HepG2 (cell line): ENCODE results near the gene B3GALNT2. TPM values are rescaled to one million over a fixed set of nuclear protein-coding genes. Genes with fewer than 3 reads are reported as not detected.

Experiments used
- CCAR2 ChIP-seq: fragments of 200-400 bp; formaldehyde crosslinking; optimal IDR thresholded peaks from 2 replicates; pipeline ENCODE3; 2018; ENCODE audit warnings: low read depth, mild to moderate bottlenecking, low read length, moderate library complexity
- ZNF687 ChIP-seq: sonication (generic); formaldehyde crosslinking; IDR thresholded peaks from 2 replicates; pipeline ENCODE4 v1.5.1; 2020; ENCODE audit warnings: mild to moderate bottlenecking, missing genetic modification reagents, moderate library complexity
- polyA plus RNA-seq, 8 experiments: library from polyadenylated mRNA; depleted of rRNA in 3 of 8; stranded (reverse) in 7 of 8; unstranded in 1 of 8; fragments of >200 nt; fragmentation: Illumina TruSeq in 4 of 8; extraction: Trizol in 4 of 8; gene quantifications; 2 replicates each; pipeline versions ENCODE4 v1.2.1 to v1.2.3, GENCODE V29; 2011 to 2016; ENCODE audit warnings: low read depth in 4 of 8, missing spikeins in 1 of 8, mixed read lengths in 1 of 8; ENCODE audit not compliant: insufficient read depth in 1 of 8
- total RNA-seq, 5 experiments: library from RNA; depleted of rRNA; stranded (reverse); fragments of >200 nt; fragmentation: Illumina TruSeq; extraction: Trizol; gene quantifications; 2 replicates each; pipeline ENCODE4 v1.2.3, GENCODE V29; 2016; ENCODE audit warnings: low read depth in 1 of 5
- TF ChIP-seq, protein P1 (sequence below): sonication (generic); formaldehyde crosslinking; IDR thresholded peaks from 2 replicates; pipeline ENCODE4 v1.9.0; 2021; ENCODE audit warnings: missing genetic modification reagents, borderline replicate concordance
- TF ChIP-seq, protein P2 (sequence below): sonication (generic); formaldehyde crosslinking; IDR thresholded peaks from 2 replicates; pipeline ENCODE4 v1.8.1; 2022; ENCODE audit warnings: low read depth, mild to moderate bottlenecking, missing genetic modification reagents

B3GALNT2 gene
- total and polyA plus RNA-seq, 2 of the 13 experiments (the other 11 are each of a cell fraction or from before 2014, with no cell fraction given): 16.5 to 28.9 TPM

DNA sequence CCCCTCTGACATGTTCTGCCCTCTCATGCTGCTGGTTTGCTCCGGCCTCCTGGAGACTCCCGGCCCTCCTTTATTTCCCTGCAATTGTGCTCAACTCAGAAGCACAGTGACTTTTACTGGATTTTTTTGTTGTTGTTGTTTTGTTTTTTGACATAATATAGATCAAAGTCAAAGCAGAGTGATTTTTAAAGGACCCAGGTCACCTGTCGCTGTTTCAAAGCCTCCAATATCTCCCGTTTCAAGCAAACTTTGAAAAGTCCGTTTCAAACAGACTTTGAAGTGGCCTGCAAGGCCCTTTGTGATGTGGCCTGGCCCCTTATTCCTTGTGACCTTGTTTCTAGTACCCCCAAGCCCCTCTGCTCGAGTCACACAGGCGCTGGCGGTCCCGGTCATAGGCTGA is 78.9 kb downstream of the B3GALNT2 start (continued):
- TF ChIP-seq, protein P1, sequence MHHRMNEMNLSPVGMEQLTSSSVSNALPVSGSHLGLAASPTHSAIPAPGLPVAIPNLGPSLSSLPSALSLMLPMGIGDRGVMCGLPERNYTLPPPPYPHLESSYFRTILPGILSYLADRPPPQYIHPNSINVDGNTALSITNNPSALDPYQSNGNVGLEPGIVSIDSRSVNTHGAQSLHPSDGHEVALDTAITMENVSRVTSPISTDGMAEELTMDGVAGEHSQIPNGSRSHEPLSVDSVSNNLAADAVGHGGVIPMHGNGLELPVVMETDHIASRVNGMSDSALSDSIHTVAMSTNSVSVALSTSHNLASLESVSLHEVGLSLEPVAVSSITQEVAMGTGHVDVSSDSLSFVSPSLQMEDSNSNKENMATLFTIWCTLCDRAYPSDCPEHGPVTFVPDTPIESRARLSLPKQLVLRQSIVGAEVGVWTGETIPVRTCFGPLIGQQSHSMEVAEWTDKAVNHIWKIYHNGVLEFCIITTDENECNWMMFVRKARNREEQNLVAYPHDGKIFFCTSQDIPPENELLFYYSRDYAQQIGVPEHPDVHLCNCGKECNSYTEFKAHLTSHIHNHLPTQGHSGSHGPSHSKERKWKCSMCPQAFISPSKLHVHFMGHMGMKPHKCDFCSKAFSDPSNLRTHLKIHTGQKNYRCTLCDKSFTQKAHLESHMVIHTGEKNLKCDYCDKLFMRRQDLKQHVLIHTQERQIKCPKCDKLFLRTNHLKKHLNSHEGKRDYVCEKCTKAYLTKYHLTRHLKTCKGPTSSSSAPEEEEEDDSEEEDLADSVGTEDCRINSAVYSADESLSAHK (CRISPR knock-in tag): no peak
- TF ChIP-seq CCAR2 (no peak), ZNF687 (CRISPR knock-in tag) (no peak)
- TF ChIP-seq, protein P2, sequence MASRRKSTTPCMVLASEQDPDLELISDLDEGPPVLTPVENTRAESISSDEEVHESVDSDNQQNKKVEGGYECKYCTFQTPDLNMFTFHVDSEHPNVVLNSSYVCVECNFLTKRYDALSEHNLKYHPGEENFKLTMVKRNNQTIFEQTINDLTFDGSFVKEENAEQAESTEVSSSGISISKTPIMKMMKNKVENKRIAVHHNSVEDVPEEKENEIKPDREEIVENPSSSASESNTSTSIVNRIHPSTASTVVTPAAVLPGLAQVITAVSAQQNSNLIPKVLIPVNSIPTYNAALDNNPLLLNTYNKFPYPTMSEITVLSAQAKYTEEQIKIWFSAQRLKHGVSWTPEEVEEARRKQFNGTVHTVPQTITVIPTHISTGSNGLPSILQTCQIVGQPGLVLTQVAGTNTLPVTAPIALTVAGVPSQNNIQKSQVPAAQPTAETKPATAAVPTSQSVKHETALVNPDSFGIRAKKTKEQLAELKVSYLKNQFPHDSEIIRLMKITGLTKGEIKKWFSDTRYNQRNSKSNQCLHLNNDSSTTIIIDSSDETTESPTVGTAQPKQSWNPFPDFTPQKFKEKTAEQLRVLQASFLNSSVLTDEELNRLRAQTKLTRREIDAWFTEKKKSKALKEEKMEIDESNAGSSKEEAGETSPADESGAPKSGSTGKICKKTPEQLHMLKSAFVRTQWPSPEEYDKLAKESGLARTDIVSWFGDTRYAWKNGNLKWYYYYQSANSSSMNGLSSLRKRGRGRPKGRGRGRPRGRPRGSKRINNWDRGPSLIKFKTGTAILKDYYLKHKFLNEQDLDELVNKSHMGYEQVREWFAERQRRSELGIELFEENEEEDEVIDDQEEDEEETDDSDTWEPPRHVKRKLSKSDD (CRISPR knock-in tag): no peak
